NCI-H226 (cell line): ENCODE measurements around the gene SLC38A1.
A peak's percentile ranks its signal among the peaks of the same experiment; 100 is the strongest.
"Not testable (repeated sequence)": the region's sequence is repeated elsewhere in the genome, so short reads cannot be mapped to it uniquely, and the experiment has no call there.

Experiments
- DNase-seq: peaks from one replicate; pipeline ENCODE4 v3.0.0-alpha.2; 2015

The SLC38A1 gene

DNA sequence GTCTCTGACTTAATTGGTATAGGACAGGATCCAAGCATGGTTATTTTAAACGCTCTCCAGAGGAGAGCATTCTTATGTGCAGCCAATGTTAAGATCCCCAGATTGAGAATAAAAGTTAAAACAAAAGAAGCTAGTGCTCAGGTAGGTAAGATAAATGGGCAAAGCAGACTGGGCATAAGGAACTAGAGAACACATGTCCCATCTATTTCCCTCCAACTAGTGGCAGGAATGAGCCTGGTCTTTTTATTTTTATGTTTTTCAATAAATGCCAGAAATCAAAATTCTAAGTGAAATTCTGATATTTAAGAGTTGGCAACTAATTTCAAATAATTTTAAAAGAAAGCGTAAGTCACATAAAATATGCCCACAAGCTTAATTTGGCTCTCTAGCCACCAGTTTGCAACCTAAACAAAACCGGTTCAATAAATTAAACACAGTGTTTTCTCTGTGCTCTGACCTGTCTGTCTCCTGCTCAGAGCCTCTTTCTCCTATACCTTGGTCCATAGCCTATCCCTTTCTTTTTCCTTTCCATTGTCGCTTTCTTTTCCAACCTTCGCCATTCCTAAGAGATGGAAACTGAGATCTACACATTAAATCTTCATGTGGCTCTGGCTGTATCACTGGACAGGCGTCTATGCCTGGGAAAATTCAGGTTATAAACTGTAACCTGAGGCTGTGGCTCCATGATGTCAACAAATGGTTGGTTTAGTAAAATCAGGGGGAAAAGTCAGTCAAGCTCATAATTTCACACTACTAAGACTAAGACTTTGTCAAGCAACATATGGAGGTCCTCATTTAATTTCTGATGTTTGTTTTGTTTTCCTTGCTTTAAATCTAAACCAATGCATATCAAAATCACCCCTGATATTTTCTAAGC lies 5.5 kb downstream of the SLC38A1 start:
- no peak for DNase-seq

- no peak for DNase-seq
Measured at GRCh38 chr12:46261646-46262045, 7.2 kb downstream of the SLC38A1 start.

DNA sequence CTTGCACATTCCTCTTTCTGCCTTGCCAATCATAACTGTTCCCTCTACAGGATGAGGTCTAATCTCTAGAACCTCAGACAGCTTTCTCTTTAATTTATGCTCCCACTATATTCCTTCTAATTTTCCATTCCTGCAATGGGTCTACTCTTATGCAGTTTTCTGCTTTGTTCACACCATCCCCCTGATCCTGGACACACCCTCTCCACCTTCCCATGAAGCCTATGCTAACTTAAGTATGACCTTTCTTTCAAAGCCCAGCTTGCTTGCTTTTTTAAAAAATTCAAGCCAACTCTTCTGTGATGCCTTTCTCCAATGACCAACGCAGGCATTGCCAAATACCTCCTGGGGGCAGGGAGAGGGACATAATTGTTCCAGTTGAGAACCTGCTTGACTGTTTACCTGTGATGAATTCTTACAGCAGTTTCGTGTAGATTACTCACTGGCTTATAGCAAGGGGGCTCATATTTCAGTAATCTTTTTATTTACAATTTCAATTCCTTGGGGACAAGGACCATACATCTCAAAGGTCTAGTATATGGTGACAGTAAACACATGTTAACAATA lies 7.8 kb downstream of the SLC38A1 start:
- no peak for DNase-seq

DNA sequence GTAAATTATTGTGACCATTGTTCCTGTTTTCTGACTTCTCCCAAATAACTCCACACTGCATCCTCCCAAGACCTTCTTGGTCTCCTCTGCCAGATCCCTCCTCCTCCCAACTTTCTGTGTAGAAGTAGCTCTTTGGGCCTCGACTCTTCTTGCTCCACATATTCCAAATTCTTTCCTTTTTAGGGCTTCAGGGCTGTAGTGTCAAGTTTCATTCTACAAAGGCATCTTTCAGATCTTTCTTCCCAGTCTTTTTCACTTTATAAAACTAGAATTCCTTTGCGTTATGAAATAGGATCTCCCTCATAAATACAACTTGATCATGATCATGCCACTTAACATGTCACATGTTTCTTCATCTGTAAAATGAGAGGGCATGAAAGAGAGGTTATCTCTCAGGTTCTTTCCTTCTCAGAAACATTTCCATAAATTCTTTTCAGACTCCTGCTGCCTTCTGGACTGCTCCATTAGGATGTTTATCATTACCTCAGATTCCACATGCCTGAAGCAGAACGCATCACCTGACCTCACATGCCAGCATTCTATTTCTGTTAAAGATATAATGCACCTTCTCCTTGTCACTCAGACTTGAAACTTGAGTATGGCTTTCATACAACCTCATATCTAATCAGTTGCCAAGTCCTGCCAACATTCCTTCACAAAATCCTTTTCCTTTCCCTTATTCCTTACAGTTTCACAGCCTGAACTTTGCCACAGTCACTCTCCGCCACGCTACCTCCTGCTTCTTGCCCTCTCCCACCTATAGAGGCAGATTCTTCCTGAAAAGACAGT lies 8.5 kb downstream of the SLC38A1 start:
- peak; percentile 97 for DNase-seq

DNA sequence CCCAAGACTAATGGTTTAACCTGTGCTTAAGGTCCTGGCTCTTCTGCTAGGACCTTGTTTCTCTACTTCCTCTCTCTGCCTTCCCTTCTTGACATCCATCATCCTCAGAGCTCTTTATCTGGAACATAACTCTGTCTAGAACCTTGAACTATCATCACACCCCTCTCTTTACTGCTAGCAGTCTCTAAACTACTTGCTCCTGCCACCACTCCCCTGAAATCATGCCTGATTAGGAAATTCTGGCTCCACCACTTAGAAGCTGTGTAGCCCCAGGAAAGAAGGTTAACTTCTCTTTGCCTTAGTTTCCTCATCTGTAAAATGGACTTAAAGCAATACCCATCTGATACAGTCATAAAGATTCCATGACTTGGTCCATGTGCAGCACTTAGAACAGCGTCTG lies 9.1 kb downstream of the SLC38A1 start:
- DNase-seq = peak; percentile 28

DNA sequence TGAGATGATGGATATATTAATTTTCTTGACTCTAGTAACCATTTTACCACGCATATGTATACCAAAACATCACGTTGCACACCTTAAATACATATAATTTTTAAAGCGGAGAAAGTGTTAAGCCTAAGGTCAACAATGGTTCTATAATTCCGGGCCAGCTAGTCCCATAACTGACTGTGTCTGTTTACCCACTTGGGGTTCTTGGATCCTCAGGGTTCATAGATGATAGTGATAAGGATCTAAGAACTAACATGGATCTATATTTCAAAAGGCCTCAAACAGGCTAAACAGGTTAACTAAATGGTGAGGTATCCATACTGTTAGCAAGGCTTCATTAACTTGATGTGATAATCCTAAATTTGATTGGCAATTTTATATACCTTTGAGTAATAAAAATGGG lies 9.8 kb downstream of the SLC38A1 start:
- no peak for DNase-seq

- no peak for DNase-seq
Measured at GRCh38 chr12:46258129-46258528, 10.7 kb downstream of the SLC38A1 start.

- DNase-seq = no peak
Measured at GRCh38 chr12:46256942-46257341, 11.9 kb downstream of the SLC38A1 start.

DNA sequence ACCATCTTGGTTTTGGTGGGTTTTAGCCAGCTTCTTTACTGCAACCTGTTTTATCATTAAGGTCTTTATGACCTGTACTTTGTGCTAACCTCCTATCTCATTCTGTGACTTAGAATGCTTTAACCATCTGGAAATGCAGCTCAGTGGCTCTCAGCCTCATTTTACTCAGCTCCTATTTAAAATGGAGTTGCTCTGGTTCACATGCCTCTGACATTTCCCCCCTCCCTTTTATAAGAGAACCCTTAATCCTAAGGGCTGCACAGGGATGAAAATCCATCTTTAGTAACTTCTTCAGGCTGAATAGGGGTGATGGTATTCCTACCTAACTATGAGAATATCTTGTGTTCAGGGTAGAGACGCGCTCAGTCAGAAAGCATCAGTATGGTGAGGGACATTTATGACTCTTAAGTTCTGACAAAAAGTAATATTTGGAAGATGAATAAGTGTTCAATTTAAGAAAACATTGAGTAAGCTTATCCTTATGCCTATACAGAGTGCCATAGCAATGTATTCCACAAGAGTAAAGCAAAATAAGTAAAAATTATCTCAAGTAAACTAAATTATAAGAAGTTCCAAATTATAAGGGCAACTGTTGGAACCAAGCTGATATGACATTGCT lies 15.2 kb downstream of the SLC38A1 start:
- DNase-seq = no peak

GRCh38 chr12:46251994-46252393 lies 16.8 kb downstream of the SLC38A1 start:
- not testable (repeated sequence) for DNase-seq

GRCh38 chr12:46249960-46250359 lies 18.9 kb downstream of the SLC38A1 start:
- DNase-seq = not testable (repeated sequence)

GRCh38 chr12:46246021-46246700 lies 22.7 kb downstream of the SLC38A1 start:
- DNase-seq = no peak

GRCh38 chr12:46244997-46245396 lies 23.8 kb downstream of the SLC38A1 start:
- no peak for DNase-seq

- no peak for DNase-seq
Measured at GRCh38 chr12:46244273-46244915, 24.4 kb downstream of the SLC38A1 start.

DNA sequence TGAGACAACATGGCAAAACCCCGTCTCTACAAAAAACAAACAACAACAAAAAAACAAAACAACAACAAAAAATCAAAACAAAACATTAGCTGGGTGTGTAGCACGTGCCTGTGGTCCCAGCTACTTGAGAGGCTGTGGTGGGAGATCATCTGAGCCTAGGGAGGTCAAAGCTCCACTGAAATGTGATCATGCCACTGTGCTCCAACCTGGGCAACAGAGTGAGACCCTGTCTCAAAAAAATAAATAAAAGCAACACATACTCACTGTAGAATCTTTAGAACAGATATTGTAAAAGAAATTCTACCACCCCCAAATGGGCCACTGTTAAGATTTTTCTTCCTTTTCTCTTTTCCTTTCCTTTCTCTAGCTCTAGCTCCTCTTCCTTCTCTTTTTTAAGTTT lies 26.3 kb downstream of the SLC38A1 start:
- no peak for DNase-seq

GRCh38 chr12:46240436-46240835 lies 28.4 kb downstream of the SLC38A1 start:
- DNase-seq = no peak

DNA sequence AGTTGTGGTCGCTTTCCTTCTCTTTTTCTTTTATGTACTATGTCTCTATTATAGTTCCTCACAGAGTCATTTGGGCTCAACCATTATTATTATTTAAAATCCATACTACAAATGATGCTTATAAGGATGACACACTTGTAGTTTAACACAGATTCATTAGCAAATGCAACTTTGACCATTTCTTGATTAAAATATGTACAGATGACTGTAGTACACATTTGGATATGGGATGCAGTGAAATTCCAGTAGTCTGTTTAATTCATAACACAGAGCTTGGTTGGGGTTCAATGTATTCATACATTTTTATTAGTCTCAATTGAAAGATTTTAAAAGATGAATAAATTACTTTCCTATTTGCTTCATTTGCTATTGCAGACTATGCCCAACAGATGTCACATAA lies 30.0 kb downstream of the SLC38A1 start:
- DNase-seq = no peak

DNA sequence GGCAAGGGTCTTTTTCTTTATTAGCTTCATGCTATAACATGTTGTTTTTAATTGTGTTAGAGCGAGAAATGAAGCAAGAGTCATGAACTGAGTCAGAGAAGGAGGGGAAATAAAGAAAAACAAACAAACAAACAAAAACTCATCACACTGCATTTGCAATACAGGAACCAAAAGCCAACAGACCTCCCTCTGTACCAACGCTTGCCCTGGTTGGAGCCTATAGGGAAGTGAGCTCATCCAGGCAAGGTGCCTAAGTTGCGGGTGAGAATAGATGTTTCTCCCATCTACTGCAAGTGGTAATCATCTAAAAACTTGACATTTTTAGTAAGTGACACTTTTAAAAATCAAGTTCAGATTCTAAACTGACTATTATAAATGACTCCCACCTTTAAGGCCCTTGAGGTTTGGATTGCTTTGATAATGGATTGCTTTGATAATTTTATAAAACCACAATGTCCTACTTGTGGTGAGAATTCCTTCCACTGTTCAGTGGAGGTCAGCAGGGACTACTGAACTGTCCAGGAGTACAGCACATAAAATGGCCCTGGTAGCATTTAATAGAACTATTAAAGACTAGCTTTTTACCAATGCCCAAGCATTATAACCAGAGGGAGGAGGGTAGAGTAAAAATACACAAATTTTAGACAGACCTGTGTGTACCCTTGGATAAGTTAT lies 31.3 kb downstream of the SLC38A1 start:
- no peak for DNase-seq

GRCh38 chr12:46234000-46234399 lies 34.8 kb downstream of the SLC38A1 start:
- no peak for DNase-seq

GRCh38 chr12:46233423-46233822 lies 35.4 kb downstream of the SLC38A1 start:
- DNase-seq = no peak

DNA sequence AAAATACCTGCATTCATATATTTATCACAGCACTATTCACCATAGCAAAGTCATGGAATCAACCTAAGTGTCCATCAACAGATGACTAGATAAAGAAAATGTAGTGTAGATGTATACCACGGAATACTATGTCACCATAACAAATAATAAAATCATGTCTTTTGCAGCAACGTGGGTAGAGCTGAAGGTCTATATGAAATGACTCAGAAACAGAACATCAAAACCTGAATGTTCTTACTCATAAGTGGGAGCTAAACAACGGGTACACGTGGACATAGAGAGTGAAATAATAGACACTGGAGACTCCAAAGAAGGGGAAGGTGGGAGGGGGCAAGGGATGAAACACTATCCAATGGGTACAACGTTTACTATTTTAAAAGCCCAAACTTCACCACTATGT lies 37.9 kb downstream of the SLC38A1 start:
- DNase-seq = no peak

DNA sequence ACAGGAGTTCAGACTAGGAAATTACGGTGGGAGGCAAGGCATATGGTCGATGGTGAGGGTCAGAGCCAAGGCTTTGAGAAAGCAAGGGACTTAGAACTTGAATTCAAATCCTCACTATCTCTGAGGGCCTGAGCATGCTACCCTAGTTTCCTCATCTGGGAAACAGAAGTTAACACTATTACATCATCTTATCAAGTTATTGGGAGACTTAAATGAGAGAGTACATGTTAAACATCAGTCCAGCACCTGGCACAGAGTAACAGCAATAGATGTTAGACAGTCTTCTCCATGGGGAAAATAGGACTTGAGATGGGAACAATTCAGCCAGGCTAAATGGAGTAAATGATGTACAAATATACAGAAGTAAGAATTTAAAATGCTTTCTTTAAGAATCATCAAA lies 38.5 kb downstream of the SLC38A1 start:
- DNase-seq = no peak
